HCT116 (cell line): ENCODE data around the gene SLC66A2. TPM values are rescaled to one million over a fixed set of nuclear protein-coding genes. Genes with fewer than 3 reads are reported as not detected.

Source experiments
- ATAC-seq: fragments of 200-7000 bp; cut with Tn5 transposase; 2 replicates; pipeline ENCODE4 v1.9.1; 2020; ENCODE audit warnings: mild to moderate bottlenecking, moderate library complexity
- BruUV-seq: library from RNA; stranded (reverse); fragments of 400-500 nt; replicated peaks from 2 replicates; lab custom pipeline; 2021; lab: Mats Ljungman, UMichigan
- CTCF ChIA-PET: fragments of 300-600 bp; sonication (Branson Sonifier 250); formaldehyde crosslinking; loops from one replicate; lab custom pipeline; 2021; ENCODE audit warnings: antibody characterized with exemption; lab: Charles Lee
- POLR2A ChIA-PET: fragments of 300-600, 350-600 bp; sonication (Branson Sonifier 250); formaldehyde crosslinking; loops from one replicate; lab custom pipeline; 2021; ENCODE audit warnings: antibody characterized with exemption; lab: Charles Lee
- RAD21 ChIA-PET, 2 experiments: fragments of 300-600 bp; sonication (Branson Sonifier 250); formaldehyde crosslinking; loops; one replicate each; lab custom pipeline; 2023; ENCODE audit warnings: low total read pairs in 2 of 2; ENCODE audit not compliant: uncharacterized antibody in 2 of 2, unreplicated experiment in 2 of 2, low non-redundant PET in 1 of 2; lab: Charles Lee
- DNase-seq: peaks from one replicate; pipeline ENCODE4 v3.0.0-alpha.2; 2010; ENCODE audit warnings: low read depth, low spot score
- H2AFZ ChIP-seq: fragments of 200-600 bp; shearing (Covaris generic), sonication (generic); 2 replicates; pipeline ENCODE4 v1.6.1; 2017; ENCODE audit warnings: low read depth, mixed run types, mixed read lengths, antibody characterized with exemption, low read length; ENCODE audit not compliant: poor library complexity, severe bottlenecking
- H3K27ac ChIP-seq: 2 replicates; pipeline ENCODE4 v1.5.1; 2012; ENCODE audit warnings: low read depth, low read length
- H3K27me3 ChIP-seq: fragments of 200-600 bp; sonication (generic); 2 replicates; pipeline ENCODE4 v1.6.1; 2016; ENCODE audit warnings: mixed run types, low read length, mixed read lengths; ENCODE audit not compliant: insufficient read depth
- H3K36me3 ChIP-seq, 2 experiments: fragments of 200-500 bp in 1 of 2; fragments of 200-600 bp in 1 of 2; sonication (Bioruptor generic) in 1 of 2; sonication (generic) in 1 of 2; 2 replicates each; pipeline versions ENCODE4 v1.5.1 to v1.6.1; 2014 to 2016; ENCODE audit warnings: low read length in 2 of 2, inconsistent platforms in 1 of 2, mixed read lengths in 1 of 2, mixed run types in 1 of 2; ENCODE audit not compliant: insufficient read depth in 2 of 2, control insufficient read depth in 1 of 2
- H3K4me1 ChIP-seq, 2 experiments: fragments of 200-600 bp in 1 of 2; sonication (generic) in 1 of 2; 2 replicates each; pipeline versions ENCODE4 v1.5.1 to v1.6.1; 2012 to 2017; ENCODE audit warnings: low read length in 2 of 2, inconsistent platforms in 1 of 2, mild to moderate bottlenecking in 1 of 2, mixed read lengths in 1 of 2, mixed run types in 1 of 2, moderate library complexity in 1 of 2; ENCODE audit not compliant: insufficient read depth in 2 of 2, control insufficient read depth in 1 of 2
- H3K4me2 ChIP-seq: fragments of 200-600 bp; sonication (generic); 2 replicates; pipeline ENCODE4 v1.6.1; 2017; ENCODE audit warnings: mixed run types, low read length, mixed read lengths
- H3K4me3 ChIP-seq, 2 experiments: fragments of 200-600 bp in 1 of 2; sonication (generic) in 1 of 2; replicated peaks in 1 of 2; 2 replicates each; pipeline ENCODE4 v1.5.1; 2011 to 2016; ENCODE audit warnings: low read length in 2 of 2, control low read depth in 1 of 2, low read depth in 1 of 2, mild to moderate bottlenecking in 1 of 2, mixed read lengths in 1 of 2, mixed run types in 1 of 2
- H3K79me2 ChIP-seq: fragments of 200-600 bp; sonication (generic); 2 replicates; pipeline ENCODE4 v1.6.1; 2017; ENCODE audit warnings: mild to moderate bottlenecking, mixed run types, low read length, moderate library complexity, mixed read lengths; ENCODE audit not compliant: insufficient read depth
- H3K9ac ChIP-seq: fragments of 200-600 bp; sonication (generic); 2 replicates; pipeline ENCODE4 v1.6.1; 2016; ENCODE audit warnings: low read length, mixed read lengths
- H3K9me2 ChIP-seq: fragments of 200-600 bp; sonication (generic), shearing (Covaris generic); 2 replicates; pipeline ENCODE4 v1.6.1; 2017; ENCODE audit warnings: mixed run types, mild to moderate bottlenecking, moderate library complexity; ENCODE audit not compliant: insufficient read depth
- H3K9me3 ChIP-seq, 2 experiments: fragments of 200-500 bp in 1 of 2; fragments of 200-600 bp in 1 of 2; sonication (Bioruptor generic) in 1 of 2; sonication (generic) in 1 of 2; 2 replicates each; pipeline ENCODE4 v1.6.1; 2014 to 2017; ENCODE audit warnings: low read length in 2 of 2, mixed read lengths in 2 of 2, inconsistent platforms in 1 of 2, low read depth in 1 of 2, mild to moderate bottlenecking in 1 of 2, mixed run types in 1 of 2, moderate library complexity in 1 of 2; ENCODE audit not compliant: control insufficient read depth in 1 of 2, insufficient read depth in 1 of 2
- H4K20me1 ChIP-seq: fragments of 200-600 bp; sonication (generic), shearing (Covaris generic); 2 replicates; pipeline ENCODE4 v1.6.1; 2017; ENCODE audit warnings: mixed run types, mild to moderate bottlenecking, moderate library complexity; ENCODE audit not compliant: insufficient read depth
- ATF3 ChIP-seq: IDR thresholded peaks from 2 replicates; pipeline ENCODE4 v1.6.1; 2012
- CBX3 ChIP-seq: IDR thresholded peaks from 2 replicates; pipeline ENCODE4 v1.6.1; 2012; ENCODE audit warnings: low read depth
- CEBPB ChIP-seq: IDR thresholded peaks from 2 replicates; pipeline ENCODE4 v1.6.1; 2012; ENCODE audit warnings: low read depth
- ELF1 ChIP-seq: IDR thresholded peaks from 2 replicates; pipeline ENCODE4 v1.6.1; 2012; ENCODE audit warnings: low read depth, borderline replicate concordance
- EZH2 ChIP-seq: fragments of 200-600 bp; sonication (generic); IDR thresholded peaks from 2 replicates; pipeline ENCODE4 v1.6.1; 2017; ENCODE audit warnings: antibody characterized with exemption, mixed run types
- EZH2phosphoT487 ChIP-seq: fragments of 200-600 bp; IDR thresholded peaks from 2 replicates; pipeline ENCODE4 v1.6.1; 2018; ENCODE audit warnings: antibody characterized with exemption, borderline replicate concordance
- JUND ChIP-seq: IDR thresholded peaks from 2 replicates; pipeline ENCODE4 v1.6.1; 2012
- POLR2AphosphoS5 ChIP-seq: IDR thresholded peaks from 2 replicates; pipeline ENCODE4 v1.6.1; 2011; ENCODE audit warnings: mild to moderate bottlenecking, low read depth, low read length, moderate library complexity
- RAD21 ChIP-seq: IDR thresholded peaks from 2 replicates; pipeline ENCODE4 v1.6.1; 2012; ENCODE audit warnings: low read depth, mild to moderate bottlenecking
- SP1 ChIP-seq: IDR thresholded peaks from 2 replicates; pipeline ENCODE4 v1.6.1; 2012; ENCODE audit warnings: low read depth
- TCF7L2 ChIP-seq: IDR thresholded peaks from 2 replicates; pipeline ENCODE4 v1.7.0; 2011; ENCODE audit warnings: borderline replicate concordance, inconsistent platforms; ENCODE audit not compliant: insufficient read depth, insufficient read length; ENCODE audit errors: extremely low read depth
- ZNF274 ChIP-seq: fragments of 200-500 bp; sonication (Bioruptor generic); IDR thresholded peaks from 2 replicates; pipeline ENCODE4 v1.6.1; 2014; ENCODE audit warnings: mild to moderate bottlenecking, low read depth, low read length, inconsistent platforms
- intact Hi-C: fragments of 100-400 bp; cut with micrococcal nuclease; formaldehyde crosslinking; loops from 2 replicates; pipeline ENCODE4 v1.10.0; 2022
- total RNA-seq: library from RNA; stranded (reverse); gene quantifications from one replicate; pipeline ENCODE4 v1.2.1, GENCODE V29; 2021; ENCODE audit not compliant: unreplicated experiment
- TF ChIP-seq, protein P1 (sequence below): IDR thresholded peaks from 2 replicates; pipeline ENCODE4 v1.6.1; 2012

SLC66A2 gene
- total RNA-seq, 1 experiment from 2014 or later = 44.9 TPM

DNA sequence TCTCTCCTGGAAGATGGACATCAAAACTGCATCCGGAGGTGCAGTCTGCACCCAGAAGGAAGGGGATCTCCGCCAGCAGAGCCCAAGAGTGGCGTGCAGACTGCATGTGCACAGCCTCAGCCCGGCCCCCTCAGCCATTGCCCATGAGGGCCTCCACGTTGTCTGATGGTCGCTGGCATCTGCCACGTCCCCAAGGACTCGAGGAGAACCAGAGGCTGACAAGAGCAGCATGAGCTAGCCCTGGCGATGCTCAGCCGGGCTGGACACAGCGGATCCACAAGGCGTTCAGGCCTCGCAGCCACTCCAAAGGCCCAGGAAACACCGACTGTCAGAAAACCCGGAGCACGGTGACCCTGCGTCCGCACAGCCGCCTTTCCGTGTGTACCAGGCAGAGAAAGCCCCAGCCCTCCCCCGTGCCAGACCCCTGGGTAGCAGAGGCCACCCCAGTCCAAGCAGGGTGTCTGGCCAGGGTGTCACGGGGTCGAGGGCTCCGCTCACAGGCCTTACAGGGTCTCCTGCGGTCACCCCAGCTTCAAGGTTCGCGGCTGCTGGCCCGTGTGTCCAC is 48.3 kb downstream of the SLC66A2 start:
- H3K27me3 ChIP-seq = no peaks in the 10 kb centered on the region
- TF ChIP-seq CBX3 = no peak
- no peak for TF ChIP-seq EZH2phosphoT487
- no peak for TF ChIP-seq SP1
- TF ChIP-seq JUND = no peak
- no peak for TF ChIP-seq RAD21
- TF ChIP-seq ELF1 = no peak
- TF ChIP-seq TCF7L2 = no peak
- TF ChIP-seq, protein P1, sequence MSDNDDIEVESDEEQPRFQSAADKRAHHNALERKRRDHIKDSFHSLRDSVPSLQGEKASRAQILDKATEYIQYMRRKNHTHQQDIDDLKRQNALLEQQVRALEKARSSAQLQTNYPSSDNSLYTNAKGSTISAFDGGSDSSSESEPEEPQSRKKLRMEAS = no peak
- TF ChIP-seq CEBPB = no peak
- no peak for TF ChIP-seq POLR2AphosphoS5
- no peak for TF ChIP-seq EZH2
- BruUV-seq = no TSS peak
- ChIA-PET RAD21 (no interaction called here), CTCF (no interaction called here), POLR2A (no interaction called here)
- no peak overlapping the region for H3K4me3 ChIP-seq
- DNase-seq (no peak), ATAC-seq (no peak)
- H3K9me2 ChIP-seq = no peaks in the 10 kb centered on the region
- intact Hi-C loops = no loop called here
- no peaks in the 10 kb centered on the region for H3K79me2 ChIP-seq
- no peaks in the 10 kb centered on the region for H4K20me1 ChIP-seq
- no peak overlapping the region for H3K27ac ChIP-seq
- no peaks in the 10 kb centered on the region for H3K4me1 ChIP-seq
- no peak overlapping the region for H3K9ac ChIP-seq
- no peak overlapping the region for H3K4me2 ChIP-seq
- H3K9me3 ChIP-seq = peaks cover 1 to 4% of the 10 kb centered on the region in 2 experiments; a peak in 2 of 4 replicates
- no peak overlapping the region for H2AFZ ChIP-seq
- peaks cover 0 to 10% of the 10 kb centered on the region in 2 experiments; a peak in 1 of 4 replicates for H3K36me3 ChIP-seq

DNA sequence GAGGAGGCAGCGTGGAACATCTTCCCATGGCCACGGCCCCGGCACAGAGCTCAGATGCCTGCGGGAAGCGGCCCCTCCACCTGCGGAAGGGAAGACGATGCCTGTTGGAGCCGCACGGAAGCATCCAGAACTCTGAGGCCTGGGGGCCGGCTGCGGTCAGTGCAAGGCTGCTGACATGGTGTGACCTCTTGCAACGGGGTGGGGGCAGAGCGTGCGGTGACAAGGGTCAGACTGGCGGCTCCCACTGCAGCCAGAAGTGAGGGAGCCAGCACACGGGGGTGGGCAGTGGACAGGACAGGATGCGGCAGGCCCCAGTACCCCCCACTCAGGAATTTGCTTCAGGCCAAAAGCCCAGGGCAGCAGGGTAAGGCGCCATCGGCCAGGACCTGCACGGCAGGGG is 48.8 kb downstream of the SLC66A2 start:
- Histone ChIP-seq H3K9me3 (peaks cover 6 to 9% of the 10 kb centered on the region in 2 experiments; a peak in 2 of 4 replicates), H3K4me1 (no peaks in the 10 kb centered on the region), H3K9me2 (no peaks in the 10 kb centered on the region), H3K4me2 (no peak overlapping the region), H3K27ac (no peak overlapping the region)
- CTCF ChIA-PET = no interaction called here
- ATAC-seq = no peak
- no peak for TF ChIP-seq RAD21
- no peak for TF ChIP-seq POLR2AphosphoS5
- TF ChIP-seq ZNF274 = no peak
- no peak for TF ChIP-seq ATF3
- TF ChIP-seq, all 23 proteins: peak for 0
- intact Hi-C loops = no loop called here
- no TSS peak for BruUV-seq
- no peaks in the 10 kb centered on the region for H3K79me2 ChIP-seq
- peaks cover 0 to 10% of the 10 kb centered on the region in 2 experiments; a peak in 1 of 4 replicates for H3K36me3 ChIP-seq
- no peak overlapping the region for H3K9ac ChIP-seq
- RAD21 ChIA-PET = no interaction called here
- no peaks in the 10 kb centered on the region for H4K20me1 ChIP-seq
- no peak overlapping the region for H2AFZ ChIP-seq
- POLR2A ChIA-PET = no interaction called here
- H3K27me3 ChIP-seq = no peaks in the 10 kb centered on the region
- no peak for DNase-seq
- no peak overlapping the region for H3K4me3 ChIP-seq
